GM21423 (cell line): ENCODE results near the gene RSRP1.

Experiments
- ATAC-seq: cut with Tn5 transposase; IDR thresholded peaks from one replicate; pipeline ENCODE4 v1.9.1; 2021; ENCODE audit warnings: mild to moderate bottlenecking, moderate library complexity; ENCODE audit not compliant: unreplicated experiment

The RSRP1 gene

GRCh38 chr1:25219661-25220251 lies 27.5 kb downstream of the RSRP1 start:
- no peak for ATAC-seq

- ATAC-seq: no peak
Observed at GRCh38 chr1:25217598-25218232, 29.5 kb downstream of the RSRP1 start.

GRCh38 chr1:25217015-25217414 lies 30.2 kb downstream of the RSRP1 start:
- no peak for ATAC-seq

DNA sequence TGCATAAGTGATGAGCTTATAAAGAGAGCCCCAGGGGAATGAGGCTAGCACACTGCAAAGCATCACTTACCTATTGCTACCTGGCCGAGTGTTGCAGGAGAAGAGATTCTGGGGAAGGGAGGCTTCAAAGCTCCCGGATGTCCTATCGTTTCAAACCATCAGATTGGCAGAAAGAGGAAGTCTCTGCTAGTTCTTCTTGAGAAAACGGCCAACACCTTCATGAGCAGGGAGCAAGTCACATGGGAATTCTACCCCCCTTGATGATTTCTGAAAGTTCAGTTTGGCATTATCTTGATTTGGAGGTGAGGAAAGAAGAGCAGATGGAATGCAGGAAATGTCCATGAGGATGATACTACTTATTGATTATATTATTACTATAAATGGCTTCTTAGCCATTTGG lies 31.1 kb downstream of the RSRP1 start:
- no peak for ATAC-seq

DNA sequence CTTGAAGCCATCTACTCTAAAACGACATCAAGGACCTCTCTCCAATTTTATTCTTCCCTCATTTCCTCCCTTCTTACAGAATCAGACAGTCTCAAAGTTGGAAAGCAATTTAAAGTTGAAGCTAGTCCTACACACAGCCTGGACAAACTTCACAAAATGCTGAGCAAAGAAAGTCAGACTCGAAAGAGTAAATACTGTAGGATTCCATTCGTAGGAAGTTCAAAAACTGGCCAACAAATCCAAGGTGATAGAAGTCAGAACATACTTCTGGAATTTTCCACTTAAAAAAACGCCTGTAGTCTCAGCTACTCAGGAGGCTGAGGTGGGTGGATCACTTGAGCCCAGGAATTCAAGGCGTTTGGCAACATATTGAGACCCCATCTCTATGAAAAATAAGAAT lies 34.5 kb downstream of the RSRP1 start:
- ATAC-seq: no peak

GRCh38 chr1:25210728-25211127 lies 36.5 kb downstream of the RSRP1 start:
- no peak for ATAC-seq

GRCh38 chr1:25209516-25209915 lies 37.7 kb downstream of the RSRP1 start:
- ATAC-seq: no peak

DNA sequence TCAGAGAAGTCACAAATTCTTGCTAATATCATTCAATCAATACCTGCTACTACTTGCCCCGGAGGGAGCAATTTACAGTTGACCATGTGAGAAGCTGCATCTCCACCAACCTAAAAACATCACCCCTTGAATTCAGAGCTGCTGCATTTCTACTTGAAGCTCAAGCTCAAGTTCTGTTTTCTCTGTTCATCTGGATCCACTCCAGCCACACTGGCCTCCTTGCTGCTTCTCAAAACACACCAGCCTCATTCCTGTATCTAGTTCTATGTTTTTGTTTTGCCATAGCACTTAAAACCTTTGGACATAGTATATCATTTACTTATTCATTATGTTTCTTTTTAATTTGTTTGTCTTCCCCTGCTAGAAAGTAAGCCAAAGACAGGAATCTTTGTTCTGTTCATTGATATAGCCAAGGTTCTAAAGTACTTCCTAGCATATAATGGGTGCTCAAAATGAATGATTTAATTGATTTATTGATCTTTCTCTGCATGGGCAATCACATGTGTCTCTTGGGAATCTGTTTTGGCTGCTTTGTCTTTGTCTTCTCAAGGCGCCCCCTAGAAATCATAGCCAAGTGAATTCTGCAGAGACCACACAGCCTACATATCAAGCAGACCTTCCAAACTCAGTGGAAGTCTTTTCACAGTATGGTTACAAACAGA lies 38.6 kb downstream of the RSRP1 start:
- ATAC-seq: no peak

DNA sequence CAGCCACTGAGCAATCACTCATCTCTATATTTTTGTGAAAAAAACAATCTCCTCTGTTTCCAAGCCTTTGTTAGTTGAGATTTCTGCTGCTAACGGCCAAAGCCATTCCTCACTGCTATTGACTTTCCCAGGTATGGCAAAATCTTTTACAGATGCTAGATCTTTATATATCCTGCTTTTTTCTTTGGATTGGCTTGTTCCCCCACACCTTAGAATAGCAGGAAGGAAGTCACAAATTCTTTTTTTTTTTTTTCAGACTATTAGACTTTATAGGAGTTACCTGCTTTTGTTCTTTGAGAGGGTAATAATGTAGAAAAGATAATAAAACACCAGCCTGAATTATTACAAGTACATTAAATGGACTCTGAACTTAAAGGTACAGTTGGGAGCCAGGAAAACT lies 39.2 kb downstream of the RSRP1 start:
- ATAC-seq: no peak

DNA sequence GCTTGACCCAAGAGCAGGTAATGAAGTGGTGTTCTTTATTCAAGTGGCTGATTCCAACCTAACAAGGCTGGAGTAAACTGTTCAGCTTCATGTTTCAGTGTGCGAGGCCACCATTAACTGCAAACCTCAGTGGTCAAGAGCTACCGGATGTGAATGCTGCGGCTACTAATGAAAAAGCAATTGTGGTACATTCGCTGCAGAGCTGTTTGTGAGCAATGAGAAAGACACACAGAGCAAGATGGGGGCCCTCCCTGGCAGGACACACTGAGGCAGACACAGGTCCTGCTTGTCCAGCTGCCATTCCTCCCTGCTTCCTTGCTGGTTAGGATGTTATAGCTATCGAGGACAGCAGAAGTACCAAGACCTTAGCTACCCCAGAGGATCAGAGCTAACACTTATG lies 41.1 kb downstream of the RSRP1 start:
- ATAC-seq: no peak

DNA sequence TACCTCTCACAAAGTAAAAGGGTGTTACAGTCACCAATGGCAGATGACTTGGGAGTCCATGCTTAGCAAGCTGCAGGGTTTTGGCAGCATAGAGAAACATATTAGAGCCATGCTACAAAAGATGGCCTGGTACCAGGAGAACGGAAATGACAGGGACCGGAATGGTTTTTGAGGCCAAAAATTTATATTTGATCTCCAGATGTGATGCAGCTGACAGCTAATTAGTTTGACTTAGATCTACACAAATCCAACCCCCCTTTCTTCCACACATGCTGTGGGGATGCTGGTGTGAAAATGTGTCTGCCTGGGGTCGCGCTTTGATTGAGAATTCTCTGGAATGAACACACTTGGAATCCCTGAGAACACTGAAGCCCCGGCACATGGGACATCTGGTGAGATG lies 41.5 kb downstream of the RSRP1 start:
- ATAC-seq: no peak

GRCh38 chr1:25204797-25205480 lies 42.3 kb downstream of the RSRP1 start:
- ATAC-seq: no peak

DNA sequence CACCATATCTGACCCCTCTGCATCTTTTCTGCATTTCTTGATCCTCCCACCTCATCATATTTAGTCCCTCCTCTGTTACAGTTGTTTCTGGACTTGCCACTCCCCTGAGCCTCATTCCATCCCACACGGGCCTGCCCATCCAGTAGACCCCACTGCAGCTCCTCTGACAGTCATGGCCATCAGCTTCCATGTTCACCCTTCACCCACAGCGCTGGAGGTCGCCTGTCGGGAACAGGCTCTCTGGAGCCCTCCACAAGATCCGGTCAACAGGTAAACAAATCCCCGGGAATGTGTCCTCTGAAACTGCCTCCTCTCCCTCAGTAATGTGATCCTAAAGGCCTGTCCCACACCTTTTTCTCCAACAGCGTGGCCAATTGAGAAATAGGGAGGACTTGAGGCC lies 46.2 kb downstream of the RSRP1 start:
- no peak for ATAC-seq

DNA sequence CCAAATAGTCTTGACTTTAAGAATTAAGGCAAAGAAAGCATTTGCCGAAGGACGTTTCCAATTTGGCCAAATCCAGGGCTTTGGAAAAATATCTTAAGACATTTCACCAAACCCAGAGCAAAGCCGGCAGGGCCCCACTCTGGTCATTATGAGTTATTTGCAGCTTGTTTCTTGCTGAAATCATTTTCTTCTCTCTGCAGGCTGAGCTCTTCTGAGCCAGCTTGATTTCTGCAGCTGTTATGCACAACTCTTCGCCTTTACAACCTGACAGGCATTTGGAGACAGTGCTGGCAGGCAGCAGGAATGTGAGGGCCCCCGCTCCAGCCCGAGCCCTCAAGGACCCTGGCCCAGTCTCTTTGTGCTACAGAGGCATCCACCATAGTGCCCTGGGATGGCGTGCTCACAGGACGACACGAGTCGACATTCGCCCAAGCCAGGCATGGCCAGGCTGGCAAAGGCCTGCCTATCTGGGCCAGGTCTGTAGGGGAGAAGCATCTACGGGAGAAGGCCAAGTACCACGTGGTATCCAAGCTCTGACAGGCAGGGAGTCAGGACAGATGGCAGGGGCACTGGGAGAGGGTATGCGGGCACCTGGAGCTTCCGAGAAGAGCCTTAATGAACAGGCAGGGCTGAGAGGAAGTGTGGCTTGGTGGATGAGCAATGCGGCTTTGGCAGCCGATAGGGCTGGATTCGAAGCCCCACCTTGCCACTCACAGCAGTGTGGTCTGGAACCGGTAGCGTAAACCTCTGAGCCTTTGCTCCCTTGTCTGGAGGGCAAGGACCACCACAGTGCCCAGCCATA lies 47.2 kb downstream of the RSRP1 start:
- no peak for ATAC-seq

DNA sequence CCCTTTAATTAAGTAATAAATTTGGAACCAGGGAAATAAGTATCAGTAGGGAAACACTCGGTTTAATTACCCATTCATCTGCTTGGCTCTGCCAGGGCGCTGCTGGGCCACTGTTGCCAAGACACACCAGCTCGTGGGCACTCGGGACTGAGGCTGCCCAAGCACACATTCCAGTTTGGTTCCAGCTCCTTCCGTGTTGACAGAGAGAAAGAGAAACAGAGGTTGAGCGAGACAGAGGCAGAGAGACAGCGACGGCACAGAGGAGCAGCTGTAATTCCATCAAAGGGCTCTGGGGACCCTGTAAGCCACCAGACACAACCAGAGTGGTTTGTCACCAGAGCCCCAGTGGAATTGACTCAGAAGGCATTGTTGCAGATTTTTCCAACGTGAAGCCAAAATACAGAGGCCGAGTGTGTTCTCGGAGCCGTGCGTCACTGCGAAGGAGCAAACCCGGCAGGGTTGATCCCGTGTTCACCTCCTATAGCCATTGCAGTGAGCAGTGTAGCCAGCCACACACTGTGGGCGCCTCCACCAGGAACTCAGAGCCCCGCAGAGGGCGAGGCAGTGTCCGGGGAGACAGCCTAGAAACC lies 48.5 kb downstream of the RSRP1 start:
- no peak for ATAC-seq

- ATAC-seq: no peak
Observed at GRCh38 chr1:25197982-25198662, 49.1 kb downstream of the RSRP1 start.

- ATAC-seq: no peak
Observed at GRCh38 chr1:25197235-25197975, 49.8 kb downstream of the RSRP1 start.

- no peak for ATAC-seq
Observed at GRCh38 chr1:25196830-25197229, 50.4 kb downstream of the RSRP1 start.

DNA sequence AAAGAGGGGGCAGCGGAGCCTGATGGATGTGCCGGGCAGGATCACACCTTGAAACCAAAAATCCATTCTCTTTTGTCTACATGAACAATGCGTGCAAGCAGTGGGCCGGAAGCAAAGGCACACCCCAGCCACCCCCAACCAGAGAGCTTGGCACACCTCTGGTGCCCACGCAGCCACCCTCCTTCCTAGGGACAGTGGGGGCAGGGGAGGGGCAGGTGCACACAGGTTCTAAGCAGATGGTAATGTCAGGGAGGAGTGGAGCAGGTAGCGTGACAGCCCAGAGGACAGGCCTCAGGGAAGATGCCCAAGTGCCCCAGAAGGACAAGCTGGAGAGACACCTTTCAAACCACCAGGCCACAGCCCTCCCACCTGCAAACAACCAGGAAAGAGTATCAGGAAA lies 51.4 kb downstream of the RSRP1 start:
- no peak for ATAC-seq
